Smooth muscle cell of the brain vasculature (primary cell): ENCODE results near the gene SLC5A12.
"Not testable (repeated sequence)": the region's sequence is repeated elsewhere in the genome, so short reads cannot be mapped to it uniquely, and the experiment has no call there.

Source experiments
- DNase-seq: peaks from one replicate; pipeline ENCODE4 v3.0.0-alpha.2; 2012; ENCODE audit warnings: low read depth, low spot score

SLC5A12 gene

GRCh38 chr11:26662916-26663315 lies 58.9 kb downstream of the SLC5A12 start:
- DNase-seq: no peak

- no peak for DNase-seq
Measured at GRCh38 chr11:26655287-26655686, 66.6 kb downstream of the SLC5A12 start.

GRCh38 chr11:26651916-26652315 lies 69.9 kb downstream of the SLC5A12 start:
- DNase-seq: no peak

- DNase-seq: peak; percentile 66
Measured at GRCh38 chr11:26649884-26650283, 72.0 kb downstream of the SLC5A12 start.

- not testable (repeated sequence) for DNase-seq
Measured at GRCh38 chr11:26643314-26643713, 78.5 kb downstream of the SLC5A12 start.

GRCh38 chr11:26632691-26633159 lies 89.1 kb downstream of the SLC5A12 start:
- no peak for DNase-seq

- DNase-seq: no peak
Measured at GRCh38 chr11:26626346-26626745, 95.5 kb downstream of the SLC5A12 start.

- no peak for DNase-seq
Measured at GRCh38 chr11:26623076-26623659, 98.7 kb downstream of the SLC5A12 start.

GRCh38 chr11:26622181-26622580 lies 99.7 kb downstream of the SLC5A12 start:
- no peak for DNase-seq

GRCh38 chr11:26621132-26621531 lies 100.7 kb downstream of the SLC5A12 start:
- DNase-seq: no peak

- no peak for DNase-seq
Measured at GRCh38 chr11:26620282-26621045, 101.4 kb downstream of the SLC5A12 start.

GRCh38 chr11:26618441-26618840 lies 103.4 kb downstream of the SLC5A12 start:
- DNase-seq: no peak
